ENCODE measurements around the gene CPEB3. TPM values are rescaled to one million over a fixed set of nuclear protein-coding genes. Genes with fewer than 3 reads are reported as not detected.

Gene CPEB3
- total RNA-seq, 1 donor: 0.99 TPM

DNA sequence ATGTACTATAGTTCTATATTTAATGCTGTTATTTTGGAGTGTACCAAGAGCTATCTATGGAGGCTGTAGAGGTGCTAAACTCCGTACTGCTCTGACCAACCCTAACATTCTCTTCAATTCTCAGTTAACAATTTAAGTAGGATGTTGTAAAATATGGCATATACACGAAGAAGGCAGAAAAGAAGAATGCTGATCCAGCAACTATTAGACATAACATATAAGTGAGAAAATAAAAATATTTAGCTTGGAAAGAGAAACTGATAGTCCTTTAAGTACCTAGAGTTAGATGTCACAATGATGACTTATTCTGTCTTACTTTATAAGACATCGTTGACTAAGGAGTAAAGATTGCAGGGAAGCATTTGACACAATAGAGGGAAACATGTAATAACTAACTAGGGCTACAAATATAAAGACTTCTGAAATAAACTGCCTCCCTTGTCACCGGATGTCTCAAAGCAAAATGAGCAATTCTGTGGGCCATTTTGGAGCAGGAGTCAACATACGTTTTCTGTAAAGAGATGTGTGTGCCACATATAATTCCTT lies 159.5 kb downstream of the CPEB3 start:
- H3K4me3 ChIP-seq (ENCODE audit: low read depth, low read length): no peak overlapping the region
- TF ChIP-seq CTCF (IDR thresholded peaks at IDR 0.05; ENCODE audit: insufficient read depth, low read length): no peak

DNA sequence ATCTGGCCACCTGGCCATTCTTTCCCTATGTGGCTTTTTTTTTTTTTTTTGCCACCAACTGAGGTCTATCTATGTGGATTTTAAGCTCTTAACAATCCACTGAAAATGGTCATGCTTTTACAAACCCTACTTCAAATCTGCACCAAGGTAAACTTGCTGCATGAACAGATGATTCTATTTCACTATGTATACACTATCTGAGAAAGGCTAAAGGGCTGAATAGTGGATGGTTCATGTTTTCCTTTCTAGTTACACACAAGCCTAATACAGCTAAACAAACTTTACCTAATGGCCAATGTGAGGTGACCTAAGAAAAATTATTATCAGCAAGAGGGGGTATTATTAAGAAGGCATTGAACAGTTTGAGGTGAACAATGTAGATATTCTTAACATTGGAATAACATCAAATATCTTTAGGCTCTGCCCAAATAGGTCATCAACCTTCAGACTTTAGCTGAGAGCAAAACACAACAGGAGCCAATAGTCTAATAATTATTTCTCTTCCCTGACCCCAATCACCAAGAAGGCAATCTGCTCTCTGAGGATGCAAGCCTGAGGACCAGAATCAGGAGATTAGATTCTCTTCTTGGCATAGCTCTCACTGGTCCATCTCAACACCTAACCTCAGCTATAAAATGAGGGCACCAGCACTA lies 160.1 kb downstream of the CPEB3 start:
- no peak for DNase-seq (ENCODE audit: low read depth)
- no peak overlapping the region for H3K4me3 ChIP-seq (ENCODE audit: low read depth, low read length)
- no peak for TF ChIP-seq CTCF (IDR thresholded peaks at IDR 0.05; ENCODE audit: insufficient read depth, low read length)

More for the DNA sequence above, 159.5 kb downstream of the CPEB3 start:
- no peak for DNase-seq (ENCODE audit: low read depth)

DNA sequence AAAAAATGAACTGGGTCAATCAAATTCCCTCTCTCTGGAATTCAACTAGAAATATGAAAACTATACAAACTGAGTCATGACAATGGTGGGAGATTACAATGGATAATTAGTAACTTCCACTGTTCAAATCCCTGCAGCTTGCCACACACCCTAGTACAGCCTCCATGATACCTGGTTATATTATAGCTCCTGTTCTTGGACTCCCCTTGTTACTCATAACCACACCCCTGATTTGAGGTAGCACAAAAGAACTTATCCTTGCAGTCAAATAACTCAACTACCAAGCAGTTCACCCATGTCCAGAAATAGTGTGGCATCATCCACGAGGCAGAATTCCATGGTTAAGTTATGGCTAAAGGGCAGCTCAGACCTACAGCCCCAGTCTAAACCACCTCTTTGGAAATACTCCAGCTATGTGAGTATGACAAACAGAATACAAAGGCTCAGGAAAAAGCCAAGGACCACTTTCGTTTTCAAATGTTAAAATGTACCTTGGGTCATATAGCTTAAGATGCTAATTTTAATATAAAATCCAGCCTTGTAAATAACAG lies 164.7 kb downstream of the CPEB3 start:
- no peak overlapping the region for H3K4me3 ChIP-seq (ENCODE audit: low read depth, low read length)
- TF ChIP-seq CTCF (IDR thresholded peaks at IDR 0.05; ENCODE audit: insufficient read depth, low read length): no peak
- peak; percentile 28 for DNase-seq (ENCODE audit: low read depth)

GRCh38 chr10:92125144-92125543 lies 165.7 kb downstream of the CPEB3 start:
- no peak overlapping the region for H3K4me3 ChIP-seq (ENCODE audit: low read depth, low read length)
- DNase-seq (ENCODE audit: low read depth): peak; percentile 25

DNA sequence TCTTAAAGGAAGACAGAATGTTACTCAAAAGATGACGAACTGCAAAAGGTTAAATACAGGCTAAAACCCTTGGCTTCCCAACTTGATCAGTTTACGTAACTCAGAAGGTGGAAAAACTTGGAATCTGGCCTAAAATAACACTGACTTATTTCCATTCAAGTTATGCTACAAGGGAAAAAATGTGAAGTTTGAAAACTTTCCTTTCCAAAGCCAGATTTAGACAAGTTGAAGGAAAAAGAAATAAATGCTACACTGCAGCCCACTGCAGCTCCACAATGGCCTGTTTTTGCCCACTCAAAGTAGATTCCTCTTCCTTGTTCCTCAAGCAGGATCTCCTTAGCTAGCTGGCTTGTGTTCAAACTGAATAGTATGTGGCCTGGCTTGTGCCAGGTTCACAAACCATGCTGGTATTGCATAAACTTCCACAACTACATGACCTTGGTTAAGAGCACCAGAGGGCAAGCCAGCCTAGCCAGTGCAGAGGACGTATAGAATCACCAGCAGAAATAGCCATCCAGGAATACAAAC lies 166.2 kb downstream of the CPEB3 start:
- no peak for TF ChIP-seq CTCF (IDR thresholded peaks at IDR 0.05; ENCODE audit: insufficient read depth, low read length)
- H3K4me3 ChIP-seq (ENCODE audit: low read depth, low read length): no peak overlapping the region
- DNase-seq (ENCODE audit: low read depth): peak; percentile 96

More at GRCh38 chr10:92125144-92125543, 165.7 kb downstream of the CPEB3 start:
- no peak for TF ChIP-seq CTCF (IDR thresholded peaks at IDR 0.05; ENCODE audit: insufficient read depth, low read length)

DNA sequence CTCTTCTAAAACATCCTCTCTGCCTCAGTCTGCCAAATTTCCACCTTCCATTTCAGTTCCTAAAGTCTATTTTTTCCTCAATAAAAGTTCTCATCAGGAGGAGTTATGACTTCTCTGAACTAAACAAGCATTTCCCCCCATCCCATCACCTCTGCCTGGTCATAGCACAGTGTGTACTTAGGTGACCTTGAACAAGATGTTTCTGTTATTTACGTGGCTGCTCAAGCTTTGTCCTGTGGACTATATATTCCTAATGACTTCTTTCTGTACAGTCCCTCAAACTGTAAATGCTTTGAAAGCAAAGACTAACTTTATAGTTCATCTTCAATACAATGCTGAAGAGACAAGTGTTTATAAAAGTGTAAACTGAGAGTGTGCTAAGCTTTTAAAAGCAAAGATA lies 166.9 kb downstream of the CPEB3 start:
- H3K4me3 ChIP-seq (ENCODE audit: low read depth, low read length): no peak overlapping the region
- TF ChIP-seq CTCF (IDR thresholded peaks at IDR 0.05; ENCODE audit: insufficient read depth, low read length): no peak
- no peak for DNase-seq (ENCODE audit: low read depth)
